Hepatocyte (in vitro differentiated cells): ENCODE data around the gene METRNL. TPM values are rescaled to one million over a fixed set of nuclear protein-coding genes. Genes with fewer than 3 reads are reported as not detected.

Source experiments
- DNase-seq: peaks from one replicate; pipeline ENCODE4 v3.0.0-alpha.2; 2016; ENCODE audit warnings: low spot score
- H2AFZ ChIP-seq: fragments of 200-600 bp; sonication (generic); 2 replicates; pipeline ENCODE4 v1.6.0; 2016; ENCODE audit warnings: antibody characterized with exemption, mild to moderate bottlenecking
- H3K27ac ChIP-seq: fragments of 200-600 bp; sonication (generic); 2 replicates; pipeline ENCODE4 v1.5.1; 2016; ENCODE audit warnings: mild to moderate bottlenecking
- H3K27me3 ChIP-seq: fragments of 200-600 bp; sonication (generic); 2 replicates; pipeline ENCODE4 v1.6.1; 2016
- H3K36me3 ChIP-seq: fragments of 200-600 bp; sonication (generic); replicated peaks from 2 replicates; pipeline ENCODE4 v1.5.1; 2016; ENCODE audit warnings: low read depth; ENCODE audit not compliant: insufficient read depth
- H3K4me1 ChIP-seq: fragments of 200-600 bp; sonication (generic); 2 replicates; pipeline ENCODE4 v1.5.1; 2016; ENCODE audit warnings: mild to moderate bottlenecking, moderate library complexity; ENCODE audit not compliant: insufficient read depth
- H3K4me2 ChIP-seq: fragments of 200-600 bp; sonication (generic); 2 replicates; pipeline ENCODE4 v1.6.0; 2016
- H3K4me3 ChIP-seq: fragments of 200-600 bp; sonication (generic); 2 replicates; pipeline ENCODE4 v1.5.1; 2016; ENCODE audit warnings: mild to moderate bottlenecking
- H3K79me2 ChIP-seq: fragments of 200-600 bp; sonication (generic); 2 replicates; pipeline ENCODE4 v1.6.0; 2017; ENCODE audit warnings: mild to moderate bottlenecking
- H3K9me2 ChIP-seq: fragments of 200-600 bp; sonication (generic); replicated peaks from 2 replicates; pipeline ENCODE4 v1.6.0; 2017; ENCODE audit warnings: mild to moderate bottlenecking; ENCODE audit not compliant: insufficient read depth
- H3K9me3 ChIP-seq: fragments of 200-600 bp; sonication (generic); 2 replicates; pipeline ENCODE4 v1.5.1; 2016; ENCODE audit warnings: low read depth, mild to moderate bottlenecking
- H4K20me1 ChIP-seq: fragments of 200-600 bp; sonication (generic); 2 replicates; pipeline ENCODE4 v1.6.0; 2016; ENCODE audit warnings: mild to moderate bottlenecking; ENCODE audit not compliant: insufficient read depth, poor library complexity, severe bottlenecking
- CTCF ChIP-seq: fragments of 200-600 bp; sonication (generic); IDR thresholded peaks from 2 replicates; pipeline ENCODE4 v1.5.1; 2016; ENCODE audit warnings: antibody characterized with exemption, mild to moderate bottlenecking; ENCODE audit not compliant: poor library complexity
- EZH2 ChIP-seq: fragments of 200-600 bp; sonication (generic); IDR thresholded peaks from 2 replicates; pipeline ENCODE4 v1.6.1; 2016; ENCODE audit warnings: antibody characterized with exemption, mild to moderate bottlenecking, borderline replicate concordance
- EZH2phosphoT487 ChIP-seq: fragments of 200-600 bp; sonication (generic); IDR thresholded peaks from one replicate; pipeline ENCODE4 v1.6.1; 2018; ENCODE audit warnings: antibody characterized with exemption, mild to moderate bottlenecking, low read depth, moderate library complexity; ENCODE audit not compliant: unreplicated experiment, severe bottlenecking
- WGBS: methylation state at CpG from one replicate; pipeline ENCODE4 v1.1.6; 2016; ENCODE audit warnings: low lambda C conversion rate; ENCODE audit errors: missing lambda C conversion rate; 5-methylcytosine and 5-hydroxymethylcytosine counted together
- polyA plus RNA-seq: library from polyadenylated mRNA; unstranded; fragments of >200 nt; fragmentation: Nextera tagmentation; extraction: Ambion mirVana; gene quantifications from 2 replicates; pipeline ENCODE4 v1.2.1, GENCODE V29; 2016
- total RNA-seq: library from RNA; depleted of rRNA; stranded (reverse); fragments of >200 nt; gene quantifications from 2 replicates; pipeline ENCODE4 v1.2.3, GENCODE V29; 2014

Gene METRNL
- total and polyA plus RNA-seq, 2 experiments from 2014 or later: 97.2 to 164 TPM

GRCh38 chr17:83032781-83033180 lies 46.6 kb upstream of the METRNL start:
- H4K20me1 ChIP-seq: no peaks in the 10 kb centered on the region
- no peak overlapping the region for H2AFZ ChIP-seq
- no peaks in the 10 kb centered on the region for H3K9me3 ChIP-seq
- TF ChIP-seq CTCF: no peak
- TF ChIP-seq EZH2phosphoT487: no peak
- TF ChIP-seq EZH2: no peak
- no peak for DNase-seq
- no peak overlapping the region for H3K4me2 ChIP-seq
- WGBS: 97% methylated on average over 18 of the region's 18 CpGs
- no peaks in the 10 kb centered on the region for H3K79me2 ChIP-seq
- no peaks in the 10 kb centered on the region for H3K27me3 ChIP-seq
- no peaks in the 10 kb centered on the region for H3K36me3 ChIP-seq
- no peak overlapping the region for H3K4me3 ChIP-seq
- H3K4me1 ChIP-seq: no peaks in the 10 kb centered on the region
- no peak overlapping the region for H3K27ac ChIP-seq
- no peaks in the 10 kb centered on the region for H3K9me2 ChIP-seq

- no peaks in the 10 kb centered on the region for H3K27me3 ChIP-seq
- no peaks in the 10 kb centered on the region for H3K4me1 ChIP-seq
- TF ChIP-seq CTCF (no peak), EZH2 (no peak), EZH2phosphoT487 (no peak)
- H4K20me1 ChIP-seq: no peaks in the 10 kb centered on the region
- no peak overlapping the region for H3K4me2 ChIP-seq
- H3K4me3 ChIP-seq: no peak overlapping the region
- H3K79me2 ChIP-seq: no peaks in the 10 kb centered on the region
- H3K9me2 ChIP-seq: no peaks in the 10 kb centered on the region
- H2AFZ ChIP-seq: no peak overlapping the region
- H3K36me3 ChIP-seq: no peaks in the 10 kb centered on the region
- WGBS: 87% methylated on average over 14 of the region's 14 CpGs
- no peak for DNase-seq
- no peak overlapping the region for H3K27ac ChIP-seq
- H3K9me3 ChIP-seq: no peaks in the 10 kb centered on the region
Observed at GRCh38 chr17:83034525-83034924, 44.9 kb upstream of the METRNL start.

GRCh38 chr17:83035722-83036121 lies 43.7 kb upstream of the METRNL start:
- H3K4me3 ChIP-seq: no peak overlapping the region
- H3K36me3 ChIP-seq: no peaks in the 10 kb centered on the region
- no peak overlapping the region for H3K27ac ChIP-seq
- H3K79me2 ChIP-seq: no peaks in the 10 kb centered on the region
- no peaks in the 10 kb centered on the region for H3K4me1 ChIP-seq
- H3K4me2 ChIP-seq: no peak overlapping the region
- peaks cover under 1% of the 10 kb centered on the region for H3K9me3 ChIP-seq
- no peak for DNase-seq
- H2AFZ ChIP-seq: no peak overlapping the region
- TF ChIP-seq CTCF (no peak), EZH2phosphoT487 (no peak), EZH2 (no peak)
- H4K20me1 ChIP-seq: no peaks in the 10 kb centered on the region
- H3K9me2 ChIP-seq: no peaks in the 10 kb centered on the region
- H3K27me3 ChIP-seq: no peaks in the 10 kb centered on the region
- 96% methylated on average over 13 of the region's 13 CpGs for WGBS

GRCh38 chr17:83036193-83036592 lies 43.2 kb upstream of the METRNL start:
- DNase-seq: no peak
- H4K20me1 ChIP-seq: no peaks in the 10 kb centered on the region

More at GRCh38 chr17:83036193-83036592, 43.2 kb upstream of the METRNL start:
- H3K9me2 ChIP-seq: no peaks in the 10 kb centered on the region
- no peak overlapping the region for H3K4me3 ChIP-seq
- H3K9me3 ChIP-seq: peaks cover 5% of the 10 kb centered on the region
- no peak overlapping the region for H2AFZ ChIP-seq
- H3K27ac ChIP-seq: no peak overlapping the region
- no peaks in the 10 kb centered on the region for H3K4me1 ChIP-seq
- no peak for TF ChIP-seq EZH2phosphoT487
- no peak for TF ChIP-seq CTCF
- TF ChIP-seq EZH2: no peak
- H3K36me3 ChIP-seq: no peaks in the 10 kb centered on the region
- H3K27me3 ChIP-seq: no peaks in the 10 kb centered on the region
- no peaks in the 10 kb centered on the region for H3K79me2 ChIP-seq
- no peak overlapping the region for H3K4me2 ChIP-seq
- WGBS: 98% methylated on average over 7 of the region's 7 CpGs
